Measurements from ENCODE around the gene TRHDE. TPM values are rescaled to one million over a fixed set of nuclear protein-coding genes. Genes with fewer than 3 reads are reported as not detected.

The TRHDE gene
- total and polyA plus RNA-seq, 2 donors (not counting 3 experiments of a cell fraction or from before 2014, with no cell fraction given), result not detected

DNA sequence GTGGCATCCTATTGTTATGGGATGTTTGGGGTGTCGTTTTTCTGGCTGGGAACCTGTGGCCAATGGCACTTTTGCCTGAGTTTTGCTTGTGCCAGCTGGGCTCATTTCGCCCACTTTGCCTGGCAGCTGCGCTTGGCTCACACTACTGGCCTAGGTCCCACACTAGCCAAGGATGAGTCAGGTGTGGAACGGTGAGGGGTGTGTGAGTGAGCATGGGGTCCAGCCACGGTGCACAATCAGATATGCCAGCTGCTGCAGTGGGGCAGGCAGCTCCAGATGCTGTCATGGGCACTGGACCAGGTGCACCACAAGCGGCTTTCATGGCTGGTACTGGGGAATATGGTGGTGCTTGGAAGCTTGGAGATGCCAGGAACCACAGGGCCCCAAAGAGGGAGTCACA lies 21.5 kb downstream of the TRHDE start:
- ChIA-PET CTCF (no interaction called here), POLR2A (no interaction called here)
- intact Hi-C loops (cut with micrococcal nuclease) (no loop called here), dilution Hi-C loops (cut with MboI; ENCODE audit: extremely low pct_ligation_motif_present, low sequenced_read_pairs) (no loop called here)
- Histone ChIP-seq H2AFZ (ENCODE audit: low read depth, low read length) (no peak overlapping the region), H3K27ac (ENCODE audit: insufficient read depth, low read depth, low read length) (no peak overlapping the region), H3K36me3 (ENCODE audit: control insufficient read depth in 2 of 2, extremely low read depth in 1 of 2, insufficient read depth in 2 of 2, low read length in 2 of 2) (no peaks in the 10 kb centered on the region), H4K20me1 (replicated peaks; ENCODE audit: control insufficient read depth, extremely low read depth, insufficient read depth, low read length) (no peaks in the 10 kb centered on the region), H3K4me2 (ENCODE audit: insufficient read depth, low read length) (no peak overlapping the region), H3K4me1 (ENCODE audit: control insufficient read depth, extremely low read depth, insufficient read depth, low read length) (no peaks in the 10 kb centered on the region), H3K9me3 (replicated peaks; ENCODE audit: control insufficient read depth, insufficient read depth, low read length) (peaks cover 7% of the 10 kb centered on the region), H3K79me2 (ENCODE audit: control insufficient read depth, insufficient read depth, low read length) (no peaks in the 10 kb centered on the region), H3K27me3 (ENCODE audit: control insufficient read depth in 2 of 2, insufficient read depth in 2 of 2, low read length in 2 of 2) (no peaks in the 10 kb centered on the region), H3K9me1 (replicated peaks; ENCODE audit: control insufficient read depth, extremely low read depth, insufficient read depth, low read length) (no peaks in the 10 kb centered on the region), H3K9ac (replicated peaks; ENCODE audit: extremely low read depth, insufficient read depth, low read length) (no peak overlapping the region), H3K4me3 (replicated peaks in 1 of 3; ENCODE audit: insufficient read depth in 1 of 3, low read depth in 1 of 3, low read length in 3 of 3) (no peak overlapping the region)
- TF ChIP-seq FOS (IDR thresholded peaks at IDR 0.05; ENCODE audit: borderline replicate concordance, insufficient read depth, low read length), result no peak
- TF ChIP-seq, protein P1, sequence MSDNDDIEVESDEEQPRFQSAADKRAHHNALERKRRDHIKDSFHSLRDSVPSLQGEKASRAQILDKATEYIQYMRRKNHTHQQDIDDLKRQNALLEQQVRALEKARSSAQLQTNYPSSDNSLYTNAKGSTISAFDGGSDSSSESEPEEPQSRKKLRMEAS (IDR thresholded peaks at IDR 0.05; ENCODE audit: insufficient read depth, insufficient read length), result no peak
- no peak for TF ChIP-seq JUN (IDR thresholded peaks at IDR 0.05; ENCODE audit: borderline replicate concordance, insufficient read depth, insufficient read length, low read depth)
- TF ChIP-seq GATA2 (IDR thresholded peaks at IDR 0.05; ENCODE audit: insufficient read depth, insufficient read length, low read depth, low read length), result no peak
- TF ChIP-seq MYC (IDR thresholded peaks at IDR 0.05; ENCODE audit: low read depth, low read length), result no peak
- no peak for TF ChIP-seq POLR2A (IDR thresholded peaks at IDR 0.05; ENCODE audit: low read depth, low read length)
- no peak for TF ChIP-seq CTCF (IDR thresholded peaks at IDR 0.05; ENCODE audit: extremely low read depth in 1 of 2, insufficient read depth in 1 of 2, low read depth in 1 of 2, low read length in 2 of 2)
- TF ChIP-seq EZH2 (IDR thresholded peaks at IDR 0.05; ENCODE audit: borderline replicate concordance, low read depth, low read length, severe bottlenecking), result no peak
- TF ChIP-seq POLR2AphosphoS5 (IDR thresholded peaks at IDR 0.05; ENCODE audit: insufficient read depth, low read depth, low read length), result no peak
- FAIRE-seq (no peak), DNase-seq (ENCODE audit: low read depth, low spot score) (no peak)
- BruUV-seq (replicated peaks), result no TSS peak
